NCI-H187 treated with DMSO at 0.1 percent for 48 hours (cell line): ENCODE results near the gene ZNF496.
"Not testable (repeated sequence)": the region's sequence is repeated elsewhere in the genome, so short reads cannot be mapped to it uniquely, and the experiment has no call there.

Experiments
- DNase-seq: peaks from one replicate; lab custom pipeline; 2025; lab: John Stamatoyannopoulos, UW

Gene ZNF496

DNA sequence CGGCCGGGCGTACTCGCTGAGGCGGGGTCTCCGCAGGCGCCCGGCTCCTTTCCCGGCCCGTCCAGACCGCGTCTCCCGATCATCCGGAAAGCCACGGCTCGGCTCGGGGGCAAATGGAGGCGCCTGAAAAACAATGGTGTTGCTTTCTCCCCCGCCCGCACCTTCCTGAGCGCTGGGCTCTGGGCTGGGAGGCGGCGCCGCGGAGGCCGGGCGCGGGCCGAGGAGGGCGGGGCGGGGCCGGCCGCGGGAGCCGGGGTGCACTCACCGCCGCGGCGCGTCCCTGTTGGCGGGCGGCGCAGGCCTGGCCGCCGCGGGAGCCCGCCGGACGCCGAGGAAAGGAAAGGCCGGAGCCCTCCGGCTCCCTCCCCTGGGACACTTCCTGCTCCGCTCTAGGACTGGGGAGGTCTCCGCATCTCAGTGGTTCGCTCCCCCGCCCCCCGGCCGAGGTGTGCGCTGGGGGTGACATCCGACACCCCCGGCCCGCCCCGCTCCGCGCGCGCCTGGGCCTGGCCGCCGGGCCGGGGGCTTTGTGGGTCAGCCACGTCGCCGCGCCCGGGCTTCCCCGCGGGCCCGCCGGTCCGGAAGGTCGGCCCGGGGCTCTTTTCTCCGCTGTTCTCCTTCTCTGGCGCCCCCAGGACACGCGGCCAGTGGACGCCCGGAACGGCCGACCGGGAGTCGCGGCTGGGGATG lies at the start of gene ZNF496:
Gene ZNF496, minus strand, starts transcription at position 343 of the 690 bp plus-strand sequence. CDS start 2,289 bp downstream, outside the sequence.
- peak; percentile 13 for DNase-seq

DNA sequence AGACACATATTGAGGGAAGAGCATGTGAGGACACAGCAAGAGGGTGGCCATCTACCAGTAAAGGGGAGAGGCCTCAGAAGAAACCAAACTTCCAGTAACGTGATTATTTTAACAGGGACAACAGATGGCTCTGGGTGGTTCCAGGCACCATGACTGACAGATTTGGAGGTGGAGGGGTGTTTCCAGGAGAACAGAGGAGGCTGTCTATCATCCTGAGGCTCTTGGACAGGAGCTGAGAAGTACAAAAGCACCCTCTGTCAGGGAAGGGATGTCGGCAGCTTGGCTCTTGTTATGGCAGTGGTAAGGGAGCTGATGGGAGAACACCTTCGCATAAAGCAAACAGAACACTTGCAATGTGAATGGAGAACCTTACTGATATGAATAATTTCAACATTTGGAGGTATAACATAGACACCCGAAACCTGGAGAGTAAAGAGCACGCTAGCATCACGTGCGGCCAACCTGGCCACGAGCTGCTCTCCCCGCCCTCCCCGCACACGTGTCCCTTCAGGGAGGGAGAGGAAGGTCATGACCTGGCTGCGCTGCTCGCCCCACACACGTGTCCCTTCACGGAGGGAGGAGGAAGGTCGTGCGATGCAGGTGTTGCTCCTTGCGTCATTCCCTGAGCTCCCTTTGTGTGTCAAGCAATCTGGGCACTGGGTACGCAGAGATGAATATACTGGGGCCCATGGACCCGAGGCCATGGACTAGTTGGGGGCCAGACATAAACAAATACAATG lies 46.8 kb upstream of the ZNF496 start:
- no peak for DNase-seq

DNA sequence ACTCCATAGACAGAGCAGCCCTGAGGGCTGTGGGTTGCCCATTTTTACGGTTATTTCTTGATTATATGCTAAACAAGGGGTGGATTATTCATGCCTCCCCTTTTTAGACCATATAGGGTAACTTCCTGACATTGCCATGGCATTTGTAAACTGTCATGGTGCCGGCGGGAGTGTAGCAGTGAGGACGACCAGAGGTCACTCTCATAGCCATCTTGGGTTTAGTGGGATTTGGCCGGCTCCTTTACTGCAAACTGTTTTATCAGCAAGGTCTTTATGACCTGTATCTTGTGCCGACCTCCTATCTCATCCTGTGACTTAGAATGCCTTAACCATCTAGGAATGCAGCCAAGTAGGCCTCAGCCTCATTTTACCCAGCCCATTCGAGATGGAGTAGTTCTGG lies 46.0 kb upstream of the ZNF496 start:
- DNase-seq: not testable (repeated sequence)

DNA sequence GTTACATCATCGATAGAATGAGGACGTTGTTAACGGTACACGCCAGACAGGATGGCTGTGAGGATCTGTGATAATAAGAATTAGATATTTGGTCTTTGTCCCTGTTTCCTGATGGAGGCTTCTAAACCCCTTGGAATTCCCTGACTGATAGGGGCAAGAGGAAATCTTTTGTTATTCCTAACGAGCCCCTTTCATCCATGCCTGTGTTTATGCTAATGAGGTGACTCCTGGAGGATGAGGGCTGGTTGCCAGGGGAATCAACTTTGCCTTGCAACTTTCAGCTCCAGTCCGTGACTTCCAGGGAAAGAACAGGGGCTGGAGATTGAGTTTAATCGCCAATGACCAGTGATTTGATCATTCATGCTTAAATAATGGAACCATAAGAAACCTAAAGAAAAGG lies 45.0 kb upstream of the ZNF496 start:
- no peak for DNase-seq

DNA sequence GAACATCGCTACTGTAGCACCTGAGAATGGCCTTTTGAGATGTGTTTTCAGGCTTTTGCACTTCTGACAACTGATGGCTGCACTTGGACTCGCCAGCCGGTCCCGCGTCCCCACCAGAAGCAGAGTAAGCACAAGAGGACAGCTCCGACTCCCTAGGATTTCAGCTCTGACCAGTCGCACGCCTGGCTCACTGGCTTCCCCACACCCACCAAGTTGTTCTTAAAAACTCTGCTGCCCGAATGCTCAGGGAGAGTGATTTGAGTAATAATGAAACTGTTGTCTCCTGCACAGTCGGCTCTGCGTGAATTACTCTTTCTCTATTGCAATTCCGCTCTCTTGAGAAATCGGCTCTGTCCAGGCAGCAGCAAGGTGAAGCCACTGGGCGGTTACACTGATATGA lies 44.1 kb upstream of the ZNF496 start:
- DNase-seq: no peak

DNA sequence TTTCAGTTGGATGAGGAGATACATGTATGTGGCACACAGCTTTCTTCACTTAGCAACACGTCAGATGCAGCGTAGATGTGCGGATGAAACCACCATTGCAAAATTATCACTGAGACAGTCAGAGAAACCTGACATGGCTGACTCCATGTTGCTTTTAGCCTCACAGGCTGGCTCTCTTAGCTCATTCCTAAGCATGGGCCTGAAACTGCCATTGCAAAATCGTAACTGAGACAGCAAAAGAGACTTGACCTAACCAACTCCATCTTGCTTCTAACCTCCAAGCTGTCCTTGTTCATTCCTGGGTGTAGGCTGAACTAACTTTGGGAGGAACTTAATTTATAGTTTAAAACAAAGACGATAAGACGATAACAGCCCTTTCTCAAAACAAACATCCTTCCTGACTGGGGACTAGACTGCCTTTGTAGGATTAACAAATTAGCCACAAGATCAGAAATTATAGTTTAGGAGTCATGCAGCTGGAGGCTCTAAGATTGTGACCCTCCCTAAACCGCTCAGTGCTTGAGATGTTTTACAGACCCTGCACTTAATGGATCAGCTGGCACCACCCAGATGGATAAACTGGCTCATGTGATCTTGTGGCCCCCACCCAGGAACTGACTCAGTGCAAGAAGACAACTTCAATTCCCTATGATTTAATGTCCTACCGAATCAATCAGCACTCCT lies 43.1 kb upstream of the ZNF496 start:
- DNase-seq: not testable (repeated sequence)

DNA sequence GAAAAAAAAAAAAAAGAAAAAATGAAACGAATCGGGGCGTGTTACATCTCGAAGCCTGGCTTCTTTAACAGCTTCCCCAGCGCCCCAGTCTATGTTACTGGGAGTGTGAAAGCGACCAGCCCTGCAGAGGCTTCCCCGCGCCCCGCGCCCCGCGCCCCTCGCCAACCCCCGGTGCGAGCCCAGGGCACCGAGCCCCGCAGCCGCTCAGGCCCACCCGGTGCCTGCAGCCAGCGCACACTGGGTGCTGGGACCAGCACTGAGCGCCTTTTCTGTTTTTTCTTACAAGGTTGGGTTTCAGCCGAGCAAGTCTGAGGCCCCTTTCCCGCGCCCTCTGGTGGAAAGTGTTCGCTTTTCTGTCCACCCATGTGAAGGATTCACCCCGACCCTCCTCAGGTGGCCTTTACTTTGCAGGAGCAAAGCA lies 42.1 kb upstream of the ZNF496 start:
- DNase-seq: no peak

DNA sequence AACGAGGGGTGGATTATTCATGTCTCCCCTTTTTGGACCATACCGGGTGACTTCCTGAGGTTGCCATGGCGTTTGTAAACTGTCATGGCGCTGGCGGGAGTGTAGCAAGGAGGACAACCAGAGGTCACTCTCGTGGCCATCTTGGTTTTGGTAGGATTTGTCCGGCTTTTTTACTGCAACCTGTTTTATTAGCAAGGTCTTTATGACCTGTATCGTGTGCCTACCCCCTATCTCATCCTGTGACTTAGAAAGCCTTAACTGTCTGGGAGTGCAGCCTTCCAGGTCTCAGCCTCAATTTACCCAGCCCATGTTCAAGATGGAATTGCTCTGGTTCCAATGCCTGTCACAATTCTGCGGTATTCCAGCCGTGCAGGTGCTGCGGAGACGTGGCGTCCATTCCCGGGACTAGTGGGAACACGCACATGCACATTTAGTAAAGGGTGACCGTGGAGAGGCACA lies 40.2 kb upstream of the ZNF496 start:
- DNase-seq: no peak

DNA sequence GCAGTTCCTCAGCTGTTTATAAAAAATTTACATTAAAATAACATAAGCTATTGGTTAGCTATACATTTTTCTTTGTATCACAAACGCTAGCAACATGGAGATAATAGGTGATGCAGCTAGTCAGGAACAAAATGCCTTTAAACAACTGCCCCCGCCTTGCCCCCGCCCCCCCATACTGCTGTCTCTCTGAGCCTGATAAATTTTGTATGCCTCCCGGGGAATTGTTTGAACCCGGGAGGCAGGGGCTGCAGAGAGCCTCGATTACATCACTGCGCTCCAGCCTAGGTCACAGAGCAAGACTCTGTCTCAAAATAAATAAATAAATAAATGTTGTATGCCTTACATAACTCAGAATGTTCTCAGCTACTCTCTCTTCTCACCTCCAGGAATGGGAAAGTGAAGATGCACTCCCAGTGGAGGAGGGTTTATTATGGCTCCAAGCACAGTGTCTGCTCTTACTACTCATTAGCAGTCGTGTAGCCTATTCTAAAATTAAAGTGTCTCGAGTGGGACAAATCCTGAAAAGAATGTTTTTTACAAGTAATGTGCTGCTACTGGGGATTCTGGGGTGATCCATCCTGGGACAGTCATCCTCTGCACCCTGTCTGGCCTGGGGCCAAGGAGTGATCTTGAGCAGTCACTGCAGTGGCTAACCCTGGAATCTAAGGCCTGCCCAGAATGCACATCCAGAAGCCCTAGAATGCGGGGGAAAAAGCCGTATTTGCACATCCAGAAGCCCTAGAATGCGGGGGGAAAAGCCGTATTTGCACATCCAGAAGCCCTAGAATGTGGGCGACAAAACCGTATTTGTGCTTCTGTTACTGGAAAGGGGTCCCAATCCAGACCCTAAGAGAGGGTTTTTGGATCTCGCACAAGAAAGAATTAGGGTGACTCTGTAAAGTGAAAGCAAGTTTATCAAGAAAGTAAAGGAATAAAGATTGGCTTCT lies 39.4 kb upstream of the ZNF496 start:
- DNase-seq: no peak

DNA sequence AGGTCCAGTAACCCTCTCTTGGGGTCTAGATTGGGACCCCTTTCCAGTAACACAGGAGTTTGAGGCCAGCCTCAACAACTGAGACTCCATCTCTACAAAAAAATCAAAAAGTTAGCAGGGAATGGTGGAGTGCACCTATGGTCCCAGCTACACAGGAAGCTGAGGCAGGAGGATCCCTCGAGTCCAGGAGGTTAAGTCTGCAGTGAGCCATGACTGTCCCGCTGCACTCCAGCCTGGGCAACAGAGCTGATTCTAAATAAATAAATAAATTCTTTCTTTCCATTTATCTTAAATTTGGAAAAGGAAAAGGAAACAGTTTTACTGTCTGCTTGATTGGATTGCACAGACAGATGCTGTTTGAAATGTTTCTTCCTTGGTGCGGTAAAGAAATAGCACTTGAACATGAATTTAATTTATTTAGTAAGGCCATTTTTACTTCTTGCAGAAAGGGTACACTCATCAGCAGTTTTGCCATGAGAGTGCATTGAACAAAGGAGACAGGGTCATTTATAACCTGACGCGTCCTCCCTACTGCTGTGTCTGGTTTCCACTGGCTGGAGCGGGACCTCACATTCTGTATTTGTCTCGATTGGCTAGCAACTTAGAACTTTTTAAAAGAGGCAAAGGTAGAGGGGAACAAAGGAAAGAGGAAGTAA lies 37.0 kb upstream of the ZNF496 start:
- no peak for DNase-seq

DNA sequence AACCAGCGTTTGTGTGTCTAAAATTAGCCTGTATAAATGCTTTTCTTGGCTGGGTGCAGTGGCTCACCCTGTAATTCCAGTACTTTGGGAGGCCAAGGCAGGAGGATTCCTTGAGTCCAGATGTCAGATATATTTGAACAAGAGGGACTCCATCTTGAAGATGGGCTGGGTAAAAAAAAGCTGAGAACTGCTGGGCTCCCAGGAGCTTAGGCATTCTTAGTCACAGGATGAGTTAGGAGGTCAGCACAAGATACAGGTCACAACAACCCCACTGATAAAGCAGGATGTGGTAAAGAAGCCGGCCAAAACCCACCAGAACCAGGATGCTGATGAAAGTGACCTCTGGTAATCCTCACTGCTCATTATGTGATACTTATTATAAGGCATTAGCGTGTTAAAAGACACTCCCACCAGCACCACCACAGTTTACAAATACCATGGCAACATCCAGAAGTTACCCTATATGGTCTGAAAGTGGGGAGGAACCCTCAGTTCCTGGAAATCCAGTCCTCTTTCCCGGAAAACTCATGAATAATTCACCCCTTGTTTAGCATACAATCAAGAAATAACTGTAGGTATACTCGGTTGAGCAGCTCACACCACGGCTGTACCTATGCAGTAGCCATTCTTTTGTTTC lies 36.2 kb upstream of the ZNF496 start:
- no peak for DNase-seq

DNA sequence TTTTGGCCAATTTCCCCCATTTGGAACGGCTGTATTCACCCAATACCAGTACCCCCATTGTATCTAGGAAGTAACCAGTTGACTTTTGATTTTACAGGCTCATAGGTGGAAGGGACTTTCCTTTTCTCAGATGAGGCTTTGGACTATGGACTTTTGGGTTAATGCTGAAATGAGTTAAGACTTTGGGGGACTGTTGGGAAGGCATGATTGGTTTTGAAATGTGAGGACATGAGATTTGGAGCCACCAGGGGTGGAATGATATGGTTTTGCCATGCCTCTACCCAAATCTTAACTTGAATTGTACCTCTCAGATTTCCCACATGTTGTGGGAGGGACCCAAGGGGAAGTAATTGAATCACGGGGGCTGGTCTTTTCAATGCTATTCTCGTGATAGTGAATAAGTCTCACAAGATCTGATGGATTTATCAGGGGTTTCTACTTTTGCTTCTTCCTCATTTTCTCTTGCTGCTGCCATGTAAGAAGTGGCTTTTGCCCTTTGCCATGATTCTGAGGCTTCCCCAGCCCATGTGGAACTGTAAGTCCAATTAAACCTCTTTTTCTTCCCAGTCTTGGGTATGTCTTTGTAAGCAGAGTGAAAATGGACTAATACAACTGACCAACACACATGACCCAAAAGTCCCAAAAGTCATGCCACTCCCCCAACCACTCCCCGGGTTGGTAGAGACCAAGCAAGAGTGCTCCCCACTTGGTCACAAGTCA lies 35.4 kb upstream of the ZNF496 start:
- no peak for DNase-seq

DNA sequence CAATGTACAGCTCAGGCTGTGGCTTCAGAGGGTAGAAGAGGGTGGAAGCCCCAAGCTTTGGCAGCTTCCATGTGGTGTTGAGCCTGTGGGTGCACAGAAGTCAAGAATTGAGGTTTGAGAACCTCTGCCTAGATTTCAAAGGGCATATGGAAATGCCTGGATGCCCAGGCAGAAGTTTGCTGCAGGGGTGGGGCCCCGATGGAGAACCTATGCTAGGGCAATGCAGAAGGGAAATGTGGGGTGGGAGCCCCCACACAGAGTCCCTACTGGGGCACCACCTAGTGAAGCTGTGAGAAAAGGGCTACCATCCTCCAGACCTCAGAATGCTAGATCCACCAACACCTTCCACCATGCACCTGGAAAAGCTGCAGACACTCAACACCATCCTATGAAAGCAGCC lies 34.7 kb upstream of the ZNF496 start:
- DNase-seq: not testable (repeated sequence)

DNA sequence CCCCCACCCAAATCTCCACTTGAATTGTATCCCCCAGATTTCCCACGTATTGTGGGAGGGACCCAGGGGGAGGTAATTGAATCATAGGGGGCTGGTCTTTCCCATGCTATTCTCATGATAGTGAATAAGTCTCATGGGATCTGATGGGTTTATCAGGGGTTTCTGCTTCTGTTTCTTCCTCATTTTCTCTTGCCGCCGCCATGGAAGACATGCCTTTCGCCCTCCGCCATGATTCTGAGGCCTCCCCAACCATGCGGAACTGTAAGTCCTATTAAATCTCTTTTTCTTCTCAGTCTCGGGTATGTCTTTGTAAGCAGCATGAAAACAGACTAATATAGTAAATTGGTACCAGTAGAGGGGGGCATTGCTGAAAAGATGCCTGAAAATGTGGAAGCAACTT lies 33.4 kb upstream of the ZNF496 start:
- no peak for DNase-seq

DNA sequence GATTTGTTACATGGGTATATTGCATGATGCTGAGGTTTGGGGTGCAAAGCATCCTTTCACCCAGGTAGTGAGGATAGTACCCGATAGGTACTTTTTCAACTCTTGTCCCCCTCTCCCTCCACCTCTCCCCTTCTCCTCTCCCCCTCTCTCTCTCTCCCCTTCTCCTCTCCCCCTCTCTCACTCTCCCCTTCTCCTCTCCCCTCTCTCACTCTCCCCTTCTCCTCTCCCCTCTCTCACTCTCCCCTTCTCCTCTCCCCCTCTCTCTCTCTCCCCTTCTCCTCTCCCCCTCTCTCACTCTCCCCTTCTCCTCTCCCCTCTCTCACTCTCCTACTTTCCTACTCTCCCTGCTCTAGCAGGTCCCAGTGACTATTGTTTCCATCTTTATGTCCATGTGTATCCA lies 31.3 kb upstream of the ZNF496 start:
- not testable (repeated sequence) for DNase-seq

DNA sequence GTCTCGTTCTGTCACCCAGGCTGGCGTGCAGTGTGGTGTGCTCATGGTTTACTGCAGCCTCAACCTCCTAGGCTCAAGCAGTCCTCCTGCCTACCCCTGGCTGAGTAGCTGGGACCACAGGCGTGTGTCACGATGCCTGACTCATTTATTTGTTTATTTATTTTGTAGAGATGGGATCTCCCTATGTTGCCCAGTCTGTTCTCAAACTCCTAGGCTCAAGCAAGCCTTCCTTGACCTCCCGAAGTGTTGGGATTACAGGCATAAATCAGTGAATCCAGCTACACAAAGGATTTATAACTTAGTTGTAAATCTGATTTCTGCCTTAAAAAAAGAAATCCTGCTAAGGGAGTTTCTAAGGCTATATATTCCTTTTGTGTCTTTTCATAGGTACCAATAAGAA lies 30.5 kb upstream of the ZNF496 start:
- no peak for DNase-seq

DNA sequence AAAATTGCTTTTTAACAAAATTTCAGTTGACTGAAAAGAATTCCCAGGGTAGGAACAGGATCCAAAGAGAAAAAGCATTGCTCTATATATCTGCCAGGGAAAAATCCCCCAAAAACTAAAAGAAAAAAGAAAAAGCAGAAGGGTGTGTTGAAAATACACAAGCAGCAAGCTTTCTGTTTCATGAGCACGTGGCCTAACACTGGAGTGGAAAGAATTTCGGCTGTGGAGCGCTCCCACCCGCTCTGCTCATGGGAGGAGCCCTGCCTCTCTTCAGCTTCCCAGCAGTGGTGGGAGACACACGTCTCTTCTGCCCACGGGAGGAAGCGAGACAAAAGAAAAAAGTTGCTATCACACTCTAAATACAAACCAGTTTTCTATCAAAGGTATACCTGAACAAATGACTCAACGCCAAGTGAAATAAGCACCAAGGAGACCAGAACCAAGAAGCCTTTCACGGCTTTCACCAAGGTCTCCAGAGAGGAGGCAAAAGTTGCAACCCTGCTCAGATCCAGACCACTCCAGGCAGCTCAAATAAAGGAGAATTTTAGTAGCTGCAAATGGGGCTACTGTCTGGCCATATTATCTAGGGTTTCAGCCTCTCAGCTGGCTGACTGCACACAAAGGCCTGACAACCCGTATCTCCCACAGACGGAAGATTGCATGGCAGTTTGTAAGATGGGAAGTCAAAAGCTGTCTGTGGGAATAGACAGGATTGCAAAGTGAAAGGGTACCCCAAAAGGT lies 29.5 kb upstream of the ZNF496 start:
- no peak for DNase-seq

DNA sequence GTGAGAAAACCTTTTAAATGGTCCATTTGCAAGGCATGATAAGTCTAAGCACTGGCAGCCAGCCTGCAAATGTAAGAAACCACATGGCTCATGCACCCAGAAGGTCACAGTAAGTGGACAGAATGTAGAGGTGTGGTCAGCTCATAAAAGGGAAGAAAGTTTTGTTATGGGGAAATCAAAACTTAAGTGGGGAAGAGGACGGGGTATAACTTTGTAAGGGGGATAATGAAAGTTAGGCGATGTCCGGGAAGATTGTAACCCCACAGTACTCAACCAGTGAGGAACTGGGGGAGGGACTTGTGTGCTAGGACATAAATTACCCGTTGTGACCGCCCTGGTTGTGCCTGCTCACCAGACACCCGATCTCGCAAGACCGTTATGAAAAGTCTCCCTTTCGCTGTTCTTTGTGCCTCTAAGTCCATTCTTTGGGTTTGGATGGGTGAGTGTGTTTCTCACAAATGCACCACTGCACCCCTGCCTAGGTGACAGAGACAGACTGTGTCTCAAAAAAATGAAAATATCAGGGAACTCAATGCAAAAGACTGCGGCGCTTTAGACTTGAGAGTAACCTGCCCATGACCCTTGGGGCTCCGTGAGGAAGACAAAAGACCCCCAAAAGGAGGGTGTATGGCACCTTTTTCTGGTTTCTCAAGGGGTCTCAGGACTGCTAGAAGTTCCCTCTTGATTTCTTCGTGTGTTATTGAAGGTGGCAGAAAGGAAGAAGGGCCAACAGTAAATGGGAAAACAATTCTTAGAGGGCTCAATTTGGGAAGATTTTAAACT lies 28.6 kb upstream of the ZNF496 start:
- no peak for DNase-seq

DNA sequence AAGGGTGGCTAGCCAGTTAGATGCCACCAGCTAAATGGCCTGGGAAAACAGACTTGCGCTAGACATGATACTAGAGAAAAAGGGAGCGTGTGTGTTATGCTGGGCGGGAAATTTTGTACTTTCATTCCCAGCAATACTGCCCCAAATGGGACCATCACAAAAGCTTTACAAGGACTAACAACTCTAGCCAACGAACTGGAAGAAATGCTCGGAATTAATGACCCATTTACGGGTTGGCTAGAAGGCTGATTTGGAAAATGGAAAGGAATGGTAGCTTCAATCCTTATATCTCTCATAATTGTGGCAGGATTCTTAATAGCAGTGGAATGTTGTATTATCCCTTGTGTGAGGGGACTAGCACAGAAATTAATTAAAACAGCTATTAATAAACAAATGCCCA lies 27.9 kb upstream of the ZNF496 start:
- DNase-seq: no peak
